GM23248 (cell line): ENCODE data around the gene FAM229A. TPM values are rescaled to one million over a fixed set of nuclear protein-coding genes. Genes with fewer than 3 reads are reported as not detected.
A peak's percentile ranks its signal among the peaks of the same experiment; 100 is the strongest.

Experiments
- DNase-seq: peaks from one replicate; pipeline ENCODE4 v3.0.0-alpha.2; 2015
- H2AFZ ChIP-seq: fragments of 200-600 bp; sonication (generic); 2 replicates; pipeline ENCODE4 v1.6.1; 2016; ENCODE audit warnings: antibody characterized with exemption
- H3F3A ChIP-seq: fragments of 200-600 bp; sonication (generic); 2 replicates; pipeline ENCODE4 v1.6.1; 2016; ENCODE audit warnings: mild to moderate bottlenecking, antibody characterized with exemption, mixed run types; ENCODE audit not compliant: insufficient read depth
- H3K27ac ChIP-seq: fragments of 200-600 bp; sonication (generic); 2 replicates; pipeline ENCODE4 v1.5.1; 2016; ENCODE audit warnings: mild to moderate bottlenecking
- H3K27me3 ChIP-seq: fragments of 200-600 bp; sonication (generic); replicated peaks from 2 replicates; pipeline ENCODE4 v1.6.1; 2016; ENCODE audit warnings: mild to moderate bottlenecking; ENCODE audit not compliant: insufficient read depth
- H3K36me3 ChIP-seq: fragments of 200-600 bp; sonication (generic); 2 replicates; pipeline ENCODE4 v1.6.1; 2016; ENCODE audit warnings: low read depth, mild to moderate bottlenecking
- H3K4me1 ChIP-seq: fragments of 200-600 bp; sonication (generic); 2 replicates; pipeline ENCODE4 v1.6.1; 2016; ENCODE audit warnings: mild to moderate bottlenecking; ENCODE audit not compliant: insufficient read depth
- H3K4me2 ChIP-seq: fragments of 200-600 bp; sonication (generic); one replicate; pipeline ENCODE4 v1.6.1; 2016; ENCODE audit warnings: mild to moderate bottlenecking; ENCODE audit not compliant: unreplicated experiment
- H3K4me3 ChIP-seq: fragments of 200-600 bp; sonication (generic); 2 replicates; pipeline ENCODE4 v1.5.1; 2016; ENCODE audit warnings: mild to moderate bottlenecking
- H3K79me2 ChIP-seq: fragments of 200-600 bp; sonication (generic); 2 replicates; pipeline ENCODE4 v1.6.1; 2016; ENCODE audit warnings: mild to moderate bottlenecking; ENCODE audit not compliant: insufficient read depth
- H3K9ac ChIP-seq: fragments of 200-600 bp; sonication (generic); 2 replicates; pipeline ENCODE4 v1.6.1; 2016; ENCODE audit warnings: mild to moderate bottlenecking
- H3K9me2 ChIP-seq: fragments of 200-600 bp; sonication (generic); 2 replicates; pipeline ENCODE4 v1.6.1; 2016; ENCODE audit warnings: mixed run types, mild to moderate bottlenecking, moderate library complexity; ENCODE audit not compliant: insufficient read depth
- H3K9me3 ChIP-seq: fragments of 200-600 bp; sonication (generic); one replicate; pipeline ENCODE4 v1.6.1; 2017; ENCODE audit warnings: low read depth
- H4K20me1 ChIP-seq: fragments of 200-600 bp; sonication (generic); 2 replicates; pipeline ENCODE4 v1.6.0; 2016; ENCODE audit not compliant: insufficient read depth
- EZH2 ChIP-seq: fragments of 200-600 bp; sonication (generic); IDR thresholded peaks from 2 replicates; pipeline ENCODE4 v1.6.1; 2018; ENCODE audit warnings: antibody characterized with exemption, mild to moderate bottlenecking; ENCODE audit not compliant: insufficient read depth, poor library complexity, severe bottlenecking
- EZH2phosphoT487 ChIP-seq: fragments of 200-600 bp; sonication (generic); IDR thresholded peaks from 2 replicates; pipeline ENCODE4 v1.6.1; 2018; ENCODE audit warnings: antibody characterized with exemption, moderate library complexity, mild to moderate bottlenecking, low read depth; ENCODE audit not compliant: insufficient read depth
- WGBS, 2 experiments: methylation state at CpG; one replicate each; pipeline ENCODE4 v1.1.6; 2015 to 2017; ENCODE audit warnings: low lambda C conversion rate in 2 of 2, low coverage in 1 of 2; ENCODE audit errors: missing lambda C conversion rate in 2 of 2; 5-methylcytosine and 5-hydroxymethylcytosine counted together
- in situ Hi-C: fragments of 300-500 bp; cut with MboI; formaldehyde crosslinking; loops from 2 replicates; pipeline ENCODE4 v1.15.0; 2020
- polyA plus RNA-seq: library from polyadenylated mRNA; unstranded; fragments of >200 nt; fragmentation: Nextera tagmentation; extraction: Ambion mirVana; gene quantifications from 2 replicates; pipeline ENCODE4 v1.2.1, GENCODE V29; 2016
- total RNA-seq: library from RNA; depleted of rRNA; stranded (reverse); fragments of >200 nt; shearing (Covaris generic); gene quantifications from 2 replicates; pipeline ENCODE4 v1.2.3, GENCODE V29; 2014

The FAM229A gene
- total and polyA plus RNA-seq, 2 experiments from 2014 or later, result 2.9 to 3.2 TPM

DNA sequence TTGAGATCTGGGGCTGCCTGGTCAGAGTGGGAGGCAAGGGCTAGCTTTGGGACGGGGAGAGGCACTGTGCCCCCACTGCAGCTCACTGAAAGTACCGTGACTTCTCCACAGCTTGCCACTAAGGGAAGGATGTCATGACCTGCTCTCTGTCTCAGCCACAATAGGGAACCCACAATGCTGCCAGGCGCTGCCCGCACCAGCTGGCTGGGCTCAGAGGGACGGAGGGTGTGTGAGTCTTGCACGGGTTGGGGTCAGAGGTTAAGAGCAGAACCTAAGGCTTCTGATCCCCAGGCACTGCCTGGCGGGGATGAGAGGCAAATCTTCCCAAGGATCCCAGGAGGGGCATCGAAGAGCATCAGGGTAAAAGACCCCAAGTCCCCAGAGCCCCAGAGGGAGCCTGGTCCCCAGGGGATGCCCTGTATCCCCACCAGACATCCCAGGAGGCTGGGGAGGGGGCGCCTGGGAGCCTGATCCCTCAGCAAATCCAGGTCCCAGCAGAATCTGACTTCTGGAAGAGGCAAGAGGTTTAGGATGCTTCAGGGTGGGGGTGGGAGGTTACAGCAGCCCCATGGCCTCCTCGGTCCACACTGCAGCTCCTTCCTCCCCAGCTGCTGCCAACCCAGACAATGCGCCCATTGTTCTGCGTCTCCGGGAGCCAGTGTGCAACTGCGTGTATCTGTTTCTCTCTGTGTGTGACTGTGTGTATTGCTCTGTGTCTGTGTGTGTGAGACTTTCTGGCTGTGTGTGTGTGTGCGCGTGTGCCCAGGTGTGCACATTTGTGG is 24.2 kb downstream of the FAM229A start:
- in situ Hi-C loops, result no loop called here
- TF ChIP-seq EZH2, result no peak

DNA sequence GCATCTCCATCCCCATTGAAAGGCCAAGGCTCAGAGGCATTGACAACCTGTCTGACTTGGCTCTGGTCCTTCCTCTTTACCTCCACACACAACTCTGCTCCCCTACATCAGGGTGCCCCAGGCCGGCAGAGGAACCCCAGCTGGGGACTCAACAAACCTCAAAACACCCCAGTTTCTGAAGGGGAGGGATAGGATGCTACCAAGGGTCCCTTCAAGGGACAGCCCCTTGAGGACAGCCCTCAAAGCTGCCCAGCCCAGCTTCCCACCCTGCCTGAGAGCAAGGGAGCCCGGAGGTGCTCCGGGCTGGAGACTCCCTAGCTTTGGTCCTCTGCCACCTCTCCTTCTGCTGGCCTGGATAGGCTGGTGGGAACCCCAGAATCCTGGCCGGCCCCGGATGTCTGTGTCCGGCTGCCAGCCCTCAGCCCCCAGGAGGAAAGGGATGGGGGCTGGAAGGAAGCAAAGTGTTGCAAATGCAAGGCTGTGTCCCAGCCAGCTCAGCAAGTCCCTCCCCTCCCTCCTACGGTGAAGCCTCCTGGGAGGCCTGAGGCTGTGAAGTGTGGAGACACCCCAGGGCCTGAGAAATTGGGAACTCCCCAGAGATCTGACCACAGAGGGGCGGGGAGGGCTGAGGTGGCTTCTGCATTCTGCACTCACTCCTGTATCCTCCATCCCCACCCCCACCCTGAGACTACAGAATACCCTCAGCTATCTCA is 25.2 kb downstream of the FAM229A start:
- Histone ChIP-seq H3K27me3 (no peaks in the 10 kb centered on the region), H2AFZ (no peak overlapping the region), H3K36me3 (no peaks in the 10 kb centered on the region), H3K4me3 (no peak overlapping the region), H3K9ac (no peak overlapping the region), H3F3A (peaks cover 14% of the 10 kb centered on the region; the same call in 1 of the 2 replicates), H4K20me1 (no peaks in the 10 kb centered on the region), H3K27ac (no peak overlapping the region), H3K4me1 (peaks cover 13% of the 10 kb centered on the region; the same call in 1 of the 2 replicates), H3K79me2 (no peaks in the 10 kb centered on the region), H3K4me2 (no peak overlapping the region), H3K9me3 (no peaks in the 10 kb centered on the region), H3K9me2 (no peaks in the 10 kb centered on the region)
- in situ Hi-C loops, result no loop called here
- 60 to 61% methylated on average over 7 to 8 of the region's 8 CpGs for WGBS, 2 experiments
- peak; percentile 70 for DNase-seq
- TF ChIP-seq EZH2phosphoT487 (no peak), EZH2 (no peak)

More for the DNA sequence above, 24.2 kb downstream of the FAM229A start:
- Histone ChIP-seq H3K9ac (no peak overlapping the region), H3F3A (peaks cover 14% of the 10 kb centered on the region; the same call in 1 of the 2 replicates), H3K27me3 (no peaks in the 10 kb centered on the region), H3K36me3 (no peaks in the 10 kb centered on the region), H3K9me2 (no peaks in the 10 kb centered on the region), H4K20me1 (no peaks in the 10 kb centered on the region), H2AFZ (no peak overlapping the region), H3K4me1 (peaks cover 13% of the 10 kb centered on the region; the same call in 1 of the 2 replicates), H3K79me2 (no peaks in the 10 kb centered on the region), H3K4me3 (no peak overlapping the region), H3K27ac (no peak overlapping the region), H3K4me2 (no peak overlapping the region), H3K9me3 (no peaks in the 10 kb centered on the region)
- 91% methylated on average over 16 of the region's 16 CpGs for WGBS, 2 experiments
- no peak for DNase-seq

- DNase-seq, result no peak
- H3K4me1 ChIP-seq, result peaks cover 13% of the 10 kb centered on the region; the same call in 1 of the 2 replicates
- no peak overlapping the region for H3K9ac ChIP-seq
- no peaks in the 10 kb centered on the region for H3K27me3 ChIP-seq
- H3K27ac ChIP-seq, result no peak overlapping the region
- H3K79me2 ChIP-seq, result no peaks in the 10 kb centered on the region
- TF ChIP-seq EZH2phosphoT487 (no peak), EZH2 (no peak)
- no peaks in the 10 kb centered on the region for H3K9me3 ChIP-seq
- H3F3A ChIP-seq, result peaks cover 14% of the 10 kb centered on the region; the same call in 1 of the 2 replicates
- H3K9me2 ChIP-seq, result no peaks in the 10 kb centered on the region
- 58 to 61% methylated on average over 15 of the region's 15 CpGs for WGBS, 2 experiments
- no peak overlapping the region for H3K4me2 ChIP-seq
- no peaks in the 10 kb centered on the region for H4K20me1 ChIP-seq
- no peak overlapping the region for H2AFZ ChIP-seq
- in situ Hi-C loops, result no loop called here
- H3K4me3 ChIP-seq, result peak overlapping the region; percentile 79; the same call in 1 of the 2 replicates
- no peaks in the 10 kb centered on the region for H3K36me3 ChIP-seq
Measured at GRCh38 chr1:32336591-32336932, 25.7 kb downstream of the FAM229A start.

DNA sequence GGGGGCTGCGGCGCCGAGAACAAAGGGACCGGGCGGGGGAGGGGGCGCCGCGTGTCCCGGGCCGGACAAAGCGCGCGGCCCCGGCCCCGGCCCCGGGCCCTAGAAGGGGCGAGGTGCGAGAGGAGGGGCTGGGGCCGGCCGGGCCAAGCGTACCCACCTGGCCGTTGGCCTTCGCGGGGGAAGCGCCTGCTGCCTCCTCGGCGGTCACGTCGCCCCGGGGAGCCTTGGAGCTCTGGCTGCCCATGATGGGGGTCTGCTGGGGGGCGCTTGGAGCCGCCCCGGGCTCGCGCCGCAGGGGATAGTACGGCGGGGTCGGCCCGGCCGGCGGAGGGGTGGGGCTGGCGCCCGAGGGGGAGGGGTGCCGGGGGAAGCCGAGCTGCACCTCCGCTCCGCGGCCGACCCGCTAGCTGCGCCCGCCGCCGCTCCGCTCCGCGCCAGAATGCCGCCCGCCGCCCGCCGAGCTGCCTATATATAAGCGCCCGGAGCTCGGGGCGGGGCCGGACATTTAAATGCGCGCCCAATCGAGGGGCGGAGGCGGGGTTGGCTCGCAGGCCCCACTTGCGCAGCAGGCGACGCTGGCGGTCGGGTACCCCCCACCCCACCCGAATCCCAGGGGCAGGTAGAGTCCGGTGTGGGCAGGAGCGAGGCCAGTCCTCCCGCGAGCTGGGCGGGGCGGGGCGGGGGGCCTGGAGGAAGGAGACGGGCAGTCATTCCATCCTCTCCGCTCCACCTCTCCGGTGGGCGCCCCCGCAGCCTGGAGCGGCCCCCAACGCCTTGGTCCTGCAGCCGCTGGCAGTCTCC is 26.3 kb downstream of the FAM229A start, which contains the start of gene MARCKSL1:
Gene MARCKSL1, minus strand, starts transcription at position 444 of the 801 bp plus-strand sequence. Its CDS starts 200 bp downstream, at position 244.
- H2AFZ ChIP-seq, result peak within 1 kb of the TSS; percentile 62
- WGBS, 2 experiments, result 4 to 9% methylated on average over 28 to 72 of the region's 95 CpGs
- DNase-seq, result peak; percentile 79
- H3K4me3 ChIP-seq, result peak within 1 kb of the TSS; percentile 79
- peak within 1 kb of the TSS; percentile 76 for H3K9ac ChIP-seq
- in situ Hi-C loops, result no loop called here
- H3K4me1 ChIP-seq, result peaks cover 13% of the 10 kb centered on the region; the same call in 1 of the 2 replicates
- H3K27me3 ChIP-seq, result no peaks in the 10 kb centered on the region
- H3K27ac ChIP-seq, result no peak within 1 kb of the TSS
- no peaks in the 10 kb centered on the region for H3K9me3 ChIP-seq
- peaks cover 19% of the 10 kb centered on the region; the same call in 1 of the 2 replicates for H3F3A ChIP-seq
- H3K4me2 ChIP-seq, result peak within 1 kb of the TSS; percentile 77
- H3K9me2 ChIP-seq, result no peaks in the 10 kb centered on the region
- no peaks in the 10 kb centered on the region for H4K20me1 ChIP-seq
- H3K79me2 ChIP-seq, result no peaks in the 10 kb centered on the region
- H3K36me3 ChIP-seq, result no peaks in the 10 kb centered on the region
- TF ChIP-seq EZH2phosphoT487, result no peak
- no peak for TF ChIP-seq EZH2
